HG02678 (cell line): ENCODE data around the gene NFASC.

Experiments
- ATAC-seq: cut with Tn5 transposase; IDR thresholded peaks from one replicate; pipeline ENCODE4 v1.9.1; 2021; ENCODE audit warnings: mild to moderate bottlenecking, moderate library complexity; ENCODE audit not compliant: unreplicated experiment

The NFASC gene

DNA sequence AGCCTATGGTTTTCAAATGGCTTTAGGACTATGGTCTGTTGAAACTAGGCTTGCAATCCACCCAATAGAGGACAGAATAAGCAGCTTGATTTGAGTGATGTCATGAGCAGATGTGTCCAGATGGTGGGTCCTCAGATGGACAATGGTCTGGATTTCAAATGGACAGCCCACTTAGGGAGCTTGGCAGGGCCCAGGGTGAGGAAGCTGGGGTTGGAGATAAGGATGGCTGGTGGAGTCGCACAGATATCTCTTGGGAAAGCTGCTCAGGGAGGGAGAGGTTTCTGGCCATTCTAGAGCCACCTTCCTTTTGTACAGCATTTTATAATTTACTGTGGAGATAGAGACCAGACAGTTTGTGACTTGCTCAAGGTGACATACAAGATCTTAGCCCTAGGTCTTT, 55.0 kb downstream of the NFASC start:
- no peak for ATAC-seq

GRCh38 chr1:204927673-204928641, 57.3 kb downstream of the NFASC start:
- ATAC-seq: no peak

- no peak for ATAC-seq
These were observed 58.2 kb downstream of the NFASC start for GRCh38 chr1:204928671-204929486.

DNA sequence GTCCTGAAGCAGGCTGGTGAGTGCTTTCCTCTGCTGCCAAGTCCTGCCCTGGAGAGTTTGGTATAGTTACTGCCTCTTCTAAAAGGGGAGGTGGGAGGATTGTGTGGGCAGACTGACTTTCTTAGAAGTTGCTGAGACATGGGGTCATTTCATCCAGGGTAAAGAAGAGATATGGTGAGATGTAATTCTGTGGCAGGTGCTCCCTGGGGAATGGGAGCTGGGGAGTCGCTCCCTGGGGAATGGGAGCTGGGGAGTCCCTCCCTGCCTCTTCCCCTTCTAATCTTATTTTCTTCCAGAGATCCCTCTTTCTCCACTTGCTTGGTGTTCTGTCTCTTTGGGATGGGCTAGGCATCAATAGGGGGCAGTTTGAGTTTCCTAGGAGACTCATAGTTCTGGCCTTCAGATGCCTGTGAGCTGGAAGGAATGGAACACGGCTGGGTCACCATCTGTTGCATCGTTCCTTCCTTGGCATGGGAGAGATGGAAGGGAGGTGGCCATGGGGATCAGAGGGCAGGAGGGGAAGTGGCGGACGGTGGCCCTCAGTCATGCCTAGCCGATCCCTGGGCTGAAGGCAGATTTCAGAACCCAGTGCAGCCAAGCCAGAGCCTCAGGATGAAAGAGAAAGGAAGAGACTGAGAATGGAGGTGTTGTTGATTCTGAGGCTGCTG, 59.0 kb downstream of the NFASC start:
- ATAC-seq: no peak

DNA sequence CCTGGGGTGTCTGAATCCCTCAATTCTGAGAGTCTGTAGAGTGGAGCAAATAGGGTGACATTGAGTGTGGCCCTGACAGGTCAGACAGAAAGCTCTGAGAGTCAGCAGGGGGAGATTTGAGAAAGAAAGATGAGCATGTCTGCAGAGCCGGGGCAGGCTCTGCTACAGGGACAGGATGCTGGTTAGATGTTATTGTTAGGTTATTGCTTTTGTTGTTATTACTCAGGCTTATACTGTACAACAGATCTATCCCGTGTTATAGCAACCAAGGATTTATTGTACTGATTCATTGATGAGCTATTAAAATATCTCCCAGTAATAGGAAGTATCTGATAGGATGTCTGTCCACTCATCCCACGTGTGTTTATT, 59.5 kb downstream of the NFASC start:
- no peak for ATAC-seq

DNA sequence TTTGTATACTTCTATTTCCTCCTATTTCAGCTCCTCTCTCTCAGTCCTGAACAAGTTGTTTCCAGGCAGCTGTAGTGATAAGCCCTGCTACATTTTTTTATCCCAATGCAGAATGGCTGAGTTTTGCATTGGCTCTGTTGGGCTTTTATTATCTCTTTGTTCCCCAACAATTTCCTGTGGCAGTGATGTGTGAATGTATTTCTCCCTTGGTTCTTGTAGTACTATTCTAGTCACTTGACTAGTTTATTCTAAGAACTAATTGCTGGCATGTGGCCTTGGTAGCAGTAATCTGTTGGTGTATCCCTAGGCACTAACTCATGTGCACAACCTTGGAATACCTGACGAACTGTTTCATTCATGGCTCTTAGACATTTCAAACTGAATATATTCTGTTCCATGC, 60.7 kb downstream of the NFASC start:
- ATAC-seq: no peak

DNA sequence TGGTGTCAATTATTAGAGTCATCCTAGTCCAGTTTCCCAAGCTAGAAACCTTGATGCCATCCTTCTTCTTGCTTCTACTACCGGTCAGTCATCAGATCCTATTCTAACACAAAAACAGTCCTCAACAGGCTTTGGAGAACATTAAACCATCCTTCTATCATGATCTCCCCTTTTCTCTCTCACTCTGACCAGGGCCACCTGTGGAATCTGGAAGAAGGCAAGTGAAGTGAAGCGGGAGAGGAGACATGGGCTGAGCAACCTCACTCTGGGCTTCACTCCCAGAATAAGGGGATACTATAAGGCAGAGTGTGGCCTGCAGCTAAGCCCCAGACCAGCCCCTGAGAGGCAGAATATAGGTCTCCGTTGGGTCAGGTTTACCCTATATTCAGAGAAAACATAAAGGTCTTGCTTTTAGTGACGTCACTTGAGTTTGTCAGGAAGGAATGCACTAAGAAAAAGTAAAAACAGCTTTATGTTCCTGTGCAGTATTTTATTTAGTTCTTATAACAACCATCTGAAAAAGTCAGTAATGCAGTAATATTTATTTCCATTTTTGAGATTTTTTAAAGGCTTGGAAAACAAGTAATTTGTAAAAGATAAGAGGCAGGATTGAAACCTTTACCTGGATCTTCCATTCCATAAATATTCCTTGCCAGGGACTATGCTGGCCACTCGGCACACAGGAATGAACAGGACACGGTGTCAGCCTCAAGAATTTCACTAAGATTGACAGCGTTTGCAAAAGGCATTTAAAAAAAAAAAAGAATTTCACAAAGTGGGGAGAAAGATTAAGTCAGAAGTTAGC, 61.3 kb downstream of the NFASC start:
- no peak for ATAC-seq

- ATAC-seq: no peak
These were observed 61.9 kb downstream of the NFASC start for GRCh38 chr1:204932573-204932909.

- ATAC-seq: no peak
These were observed 64.5 kb downstream of the NFASC start for GRCh38 chr1:204935155-204935554.

DNA sequence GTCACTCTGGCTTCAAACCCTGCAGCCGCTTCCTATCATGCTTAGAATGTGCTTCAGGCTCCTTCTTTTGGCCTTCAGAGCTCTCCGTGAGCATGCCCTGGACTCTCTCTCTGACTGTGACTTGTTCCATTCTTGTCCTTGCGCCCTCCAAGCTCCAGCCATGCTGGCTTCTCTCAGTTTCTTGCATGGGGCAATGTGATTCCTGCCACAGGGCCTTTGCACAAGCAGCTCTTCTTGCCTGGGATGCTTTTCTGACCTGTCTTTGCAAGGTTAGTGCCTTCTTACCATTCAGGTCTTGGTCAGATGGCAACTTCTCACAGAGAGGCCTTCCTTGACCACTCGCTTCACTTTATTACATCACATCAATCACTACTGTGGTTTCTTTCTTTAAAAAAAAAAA, 66.1 kb downstream of the NFASC start:
- ATAC-seq: no peak

- no peak for ATAC-seq
These were observed 67.2 kb downstream of the NFASC start for GRCh38 chr1:204937901-204938300.

- ATAC-seq: no peak
These were observed 69.9 kb downstream of the NFASC start for GRCh38 chr1:204940591-204940990.

DNA sequence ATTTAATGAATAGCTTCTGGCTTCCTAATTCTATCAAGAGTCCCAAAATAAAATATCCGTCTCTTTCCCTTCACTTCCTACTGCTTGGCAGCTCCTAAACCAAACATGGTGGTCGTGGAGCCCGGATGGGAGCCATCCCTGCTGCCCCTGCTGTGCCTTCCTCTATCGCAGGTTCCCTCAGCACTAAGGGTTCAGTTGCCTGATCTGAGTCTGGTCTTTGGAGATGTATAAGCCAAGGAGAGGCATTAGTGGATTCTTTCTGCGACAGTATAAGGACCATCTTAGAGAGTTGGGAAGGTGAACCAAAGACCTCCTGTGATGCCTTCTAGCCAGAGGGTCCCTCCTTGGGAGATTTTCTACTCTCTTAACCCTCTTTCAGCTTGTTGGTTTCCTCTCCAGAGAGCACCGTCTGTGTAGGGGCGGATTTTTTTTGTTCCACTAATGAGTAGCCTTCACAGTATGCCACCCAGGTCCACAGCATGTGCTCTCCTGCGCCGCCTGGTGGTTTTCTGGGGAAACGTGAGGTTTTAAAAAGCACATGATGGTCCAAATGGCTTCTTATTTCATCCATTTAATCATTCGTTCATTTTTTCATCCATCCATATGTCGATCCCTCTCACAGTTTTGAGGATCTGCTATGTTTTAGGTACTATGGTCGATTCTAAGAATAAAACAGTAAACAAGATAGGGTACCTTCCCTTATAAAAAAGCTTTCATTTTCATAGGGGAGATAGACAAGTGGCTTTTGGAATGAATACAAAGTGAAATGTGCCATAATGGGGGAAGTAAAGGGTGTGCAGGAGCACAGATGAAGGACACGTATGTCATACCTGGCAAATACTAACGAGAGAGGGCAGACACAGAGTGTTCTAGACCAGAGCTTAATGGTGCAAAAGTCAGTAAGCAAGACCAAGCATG, 71.0 kb downstream of the NFASC start:
- no peak for ATAC-seq

- ATAC-seq: no peak
These were observed 72.8 kb downstream of the NFASC start for GRCh38 chr1:204943495-204943894.

DNA sequence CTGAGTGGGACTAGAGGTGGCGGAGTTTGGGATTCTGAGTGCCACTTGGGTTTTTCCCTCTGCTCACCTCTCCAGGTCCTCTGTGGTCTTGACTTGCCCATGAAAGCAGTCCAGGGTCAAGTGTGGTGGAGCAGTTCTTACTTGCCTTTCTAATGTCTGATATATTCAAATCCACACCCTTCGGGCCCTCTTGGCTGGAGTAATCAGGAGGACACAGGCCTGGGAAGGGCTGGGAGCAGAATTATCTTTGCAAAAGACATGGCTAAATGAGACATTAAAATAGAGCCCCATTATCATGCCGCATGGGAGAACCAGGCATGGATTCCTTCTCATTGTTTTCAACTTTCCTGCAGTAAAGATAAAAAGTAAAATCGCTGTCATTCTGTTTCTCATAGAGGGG, 74.0 kb downstream of the NFASC start:
- no peak for ATAC-seq

DNA sequence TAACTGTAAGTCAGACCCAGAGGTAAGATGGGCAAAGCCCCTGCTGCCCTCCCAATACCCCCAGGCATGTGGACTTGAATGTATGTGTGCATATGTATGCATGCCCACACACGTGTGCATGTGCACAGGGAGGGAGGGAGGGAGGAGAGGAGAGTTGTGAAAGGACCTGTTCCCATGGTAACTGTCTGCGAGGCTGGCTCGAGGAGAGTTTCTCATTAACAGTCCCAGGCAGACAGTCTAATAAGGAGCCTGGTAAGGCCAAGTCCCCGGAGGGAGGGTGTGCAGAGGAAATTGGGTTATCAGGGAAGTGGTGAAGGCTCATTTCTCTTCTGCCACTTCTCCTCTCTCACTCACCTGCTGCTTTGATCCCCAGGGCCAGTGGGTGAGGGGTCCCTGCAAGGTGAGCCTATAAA, 74.9 kb downstream of the NFASC start:
- no peak for ATAC-seq

GRCh38 chr1:204946640-204947039, 76.0 kb downstream of the NFASC start:
- ATAC-seq: no peak

DNA sequence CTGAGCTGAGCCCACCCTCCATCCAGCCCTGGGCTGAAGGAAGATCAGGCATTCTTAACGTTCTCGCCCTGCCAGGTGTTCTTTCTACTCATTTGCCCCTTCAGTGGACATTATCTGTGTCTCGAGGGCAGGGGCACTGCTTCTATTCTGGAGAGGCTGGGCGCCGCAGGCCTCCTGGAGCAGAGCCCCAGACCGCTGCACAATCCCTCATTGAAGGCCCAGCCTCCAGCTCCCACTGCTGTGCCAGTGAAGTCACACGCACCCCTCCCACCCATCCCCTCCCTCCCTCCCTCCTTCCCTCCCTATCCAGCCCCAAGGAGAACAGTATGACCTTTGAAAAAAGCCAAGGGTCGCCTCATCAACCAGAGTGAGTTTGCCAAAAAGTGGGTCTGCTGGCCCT, 76.7 kb downstream of the NFASC start:
- ATAC-seq: no peak

DNA sequence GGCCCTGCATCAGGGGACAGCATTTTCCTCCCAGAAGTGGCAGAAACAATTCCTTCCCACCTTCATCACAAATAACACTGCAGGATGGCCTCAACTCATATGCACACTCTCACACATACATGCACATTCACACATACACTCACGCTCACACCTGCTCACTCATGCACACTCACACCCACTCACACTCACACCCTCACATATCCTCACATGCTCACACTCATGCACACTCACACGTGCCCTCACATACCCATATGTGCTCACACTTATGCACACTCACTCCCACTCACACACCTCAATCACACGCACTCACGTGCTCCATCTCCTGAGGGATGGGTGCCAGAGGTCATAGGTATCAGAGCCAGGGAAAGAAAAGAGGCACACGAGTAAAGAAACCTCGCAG, 77.1 kb downstream of the NFASC start:
- ATAC-seq: no peak
